CD4-positive, alpha-beta T cell treated with Interleukin-17A for 4 hours (primary cell): ENCODE data around the gene STAT5A.
A peak's percentile ranks its signal among the peaks of the same experiment; 100 is the strongest.
"Not testable (repeated sequence)": the region's sequence is repeated elsewhere in the genome, so short reads cannot be mapped to it uniquely, and the experiment has no call there.

ENCODE experiments used
- DNase-seq: peaks from one replicate; pipeline ENCODE4 v3.0.0-alpha.2; 2020; ENCODE audit warnings: mixed read lengths

The STAT5A gene

GRCh38 chr17:42286411-42287221, 1.7 kb upstream of the STAT5A start:
- DNase-seq: no peak

- DNase-seq: peak; percentile 44
Observed at GRCh38 chr17:42287305-42287976, 857 bp upstream of the STAT5A start.

DNA sequence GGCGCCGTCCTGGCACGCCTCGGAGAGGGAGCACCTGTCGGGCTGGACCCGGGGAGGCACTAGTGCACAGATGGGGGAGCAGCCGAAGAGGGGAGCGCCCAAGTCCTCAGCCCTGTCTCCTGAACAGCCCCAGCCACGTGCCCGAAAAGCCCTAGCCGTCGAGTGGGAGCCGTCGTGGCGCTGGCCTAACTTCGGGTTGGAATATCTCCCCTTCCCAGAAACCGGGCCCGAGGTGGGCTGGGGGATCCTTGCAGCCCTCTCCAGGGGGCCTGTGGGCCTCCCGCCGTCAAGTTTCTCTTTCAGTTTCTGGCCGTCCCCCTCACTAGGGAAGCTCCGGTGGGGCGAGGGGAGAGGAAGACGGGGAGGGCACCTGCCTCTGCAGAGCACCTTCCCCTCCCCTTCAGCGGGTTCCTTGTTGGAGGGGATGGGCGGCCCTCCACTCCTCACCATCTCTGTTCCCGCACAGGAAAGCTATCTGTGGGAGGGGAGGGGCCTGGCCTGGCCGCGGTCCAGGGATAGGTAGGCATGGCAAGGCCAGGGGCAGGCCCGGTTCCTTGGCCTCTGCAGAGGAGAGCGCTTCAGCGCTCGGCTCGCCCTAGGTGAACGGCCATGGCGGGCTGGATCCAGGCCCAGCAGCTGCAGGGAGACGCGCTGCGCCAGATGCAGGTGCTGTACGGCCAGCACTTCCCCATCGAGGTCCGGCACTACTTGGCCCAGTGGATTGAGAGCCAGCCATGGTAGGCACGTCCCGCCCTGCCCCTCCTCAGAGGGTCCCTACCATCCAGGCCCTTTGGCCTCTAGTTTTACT, 709 bp downstream of the STAT5A start:
- peak; percentile 68 for DNase-seq

- peak; percentile 54 for DNase-seq
Observed at GRCh38 chr17:42289611-42290181, 1.4 kb downstream of the STAT5A start.

DNA sequence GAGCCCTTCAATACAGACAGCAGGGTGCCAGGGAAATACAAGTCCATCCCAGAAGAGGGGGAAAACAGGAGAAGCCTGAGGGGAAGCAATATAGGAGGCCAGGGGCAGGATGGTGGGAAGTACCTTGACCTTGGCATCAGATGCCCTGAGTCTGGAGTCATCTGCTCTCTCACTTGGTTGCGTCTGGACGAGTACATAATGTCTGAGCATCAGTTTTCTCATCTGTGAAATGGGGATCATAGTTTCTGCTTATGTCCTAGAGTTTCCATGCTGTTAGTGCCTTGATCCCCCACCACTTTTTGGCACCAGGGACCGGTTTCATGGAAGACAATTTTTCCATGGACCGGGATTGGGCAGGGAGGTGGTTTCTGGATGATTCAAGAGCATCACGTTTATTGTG, 2.3 kb downstream of the STAT5A start:
- no peak for DNase-seq

DNA sequence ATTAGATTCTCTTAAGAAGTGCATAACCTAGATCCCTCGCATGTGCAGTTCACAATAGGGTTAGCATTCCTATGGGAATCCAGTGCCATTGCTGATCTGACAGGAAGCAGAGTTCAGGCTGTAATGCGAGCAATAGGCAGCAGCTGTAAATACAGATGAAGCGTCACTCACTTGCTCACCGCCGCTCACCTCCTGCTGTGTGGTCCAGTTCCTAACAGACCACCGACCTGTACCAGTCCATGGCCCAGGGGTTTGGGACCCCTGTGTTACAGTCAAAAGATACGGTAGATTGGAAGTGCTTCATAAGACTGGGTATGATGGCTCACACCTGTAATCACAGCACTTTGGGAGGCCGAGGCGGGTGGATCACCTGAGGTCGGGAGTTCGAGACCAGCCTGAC, 2.8 kb downstream of the STAT5A start:
- DNase-seq: no peak

- DNase-seq: no peak
Observed at GRCh38 chr17:42294469-42295398, 6.4 kb downstream of the STAT5A start.

GRCh38 chr17:42296012-42296411, 7.7 kb downstream of the STAT5A start:
- no peak for DNase-seq

DNA sequence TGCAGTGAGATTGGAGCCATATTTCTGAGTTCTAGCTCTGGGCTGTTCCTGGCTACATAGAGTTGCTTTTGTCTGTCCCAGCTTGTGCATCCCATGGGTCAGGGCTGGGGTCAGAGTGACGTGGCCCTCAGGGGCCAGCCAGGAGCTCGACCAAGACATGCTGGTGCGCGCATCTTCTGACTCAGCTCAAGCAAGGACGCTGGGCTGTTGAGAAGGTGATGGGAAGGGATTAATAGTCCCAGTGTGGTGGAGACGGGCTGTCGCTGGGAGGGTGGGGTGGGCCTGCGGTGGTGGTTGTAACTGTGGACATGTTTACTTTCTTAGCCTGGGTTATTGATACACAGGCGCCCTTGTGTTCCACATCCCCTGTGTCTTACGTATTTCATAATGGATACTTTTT, 9.5 kb downstream of the STAT5A start:
- not testable (repeated sequence) for DNase-seq

DNA sequence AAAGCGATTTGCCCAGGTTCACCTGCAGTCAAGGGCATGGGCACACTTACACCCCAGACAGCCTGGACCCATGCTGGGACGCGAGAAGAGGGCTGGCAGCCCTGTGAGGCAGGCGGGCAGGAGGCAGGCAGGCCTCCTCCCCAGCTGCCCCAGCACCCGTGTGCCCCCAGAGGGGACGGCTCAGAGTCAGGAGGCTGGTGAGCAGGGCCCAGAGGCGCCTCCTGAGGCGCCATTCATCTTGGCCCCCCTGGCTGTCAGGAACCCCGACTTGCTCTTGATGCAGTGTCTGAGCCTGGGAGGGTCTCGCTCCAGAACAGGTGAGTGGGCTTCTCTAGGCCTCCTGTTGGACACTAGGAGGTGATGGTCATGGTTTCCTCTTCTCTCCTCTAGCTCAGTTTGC, 11.1 kb downstream of the STAT5A start:
- not testable (repeated sequence) for DNase-seq

DNA sequence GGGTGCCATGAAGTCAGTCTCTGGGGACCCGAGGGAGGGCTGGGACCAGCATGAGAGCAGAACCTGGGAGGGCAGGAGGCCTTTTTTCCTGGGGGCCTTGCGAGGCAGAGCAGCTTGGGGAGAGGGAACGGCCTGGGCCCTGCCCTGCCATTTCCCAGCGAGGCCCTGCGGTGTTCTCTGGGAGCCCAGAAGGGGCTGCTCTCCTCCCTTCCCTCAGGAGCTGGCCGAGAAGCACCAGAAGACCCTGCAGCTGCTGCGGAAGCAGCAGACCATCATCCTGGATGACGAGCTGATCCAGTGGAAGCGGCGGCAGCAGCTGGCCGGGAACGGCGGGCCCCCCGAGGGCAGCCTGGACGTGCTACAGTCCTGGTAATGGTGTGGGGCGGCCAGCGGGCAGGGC, 11.6 kb downstream of the STAT5A start:
- DNase-seq: not testable (repeated sequence)

DNA sequence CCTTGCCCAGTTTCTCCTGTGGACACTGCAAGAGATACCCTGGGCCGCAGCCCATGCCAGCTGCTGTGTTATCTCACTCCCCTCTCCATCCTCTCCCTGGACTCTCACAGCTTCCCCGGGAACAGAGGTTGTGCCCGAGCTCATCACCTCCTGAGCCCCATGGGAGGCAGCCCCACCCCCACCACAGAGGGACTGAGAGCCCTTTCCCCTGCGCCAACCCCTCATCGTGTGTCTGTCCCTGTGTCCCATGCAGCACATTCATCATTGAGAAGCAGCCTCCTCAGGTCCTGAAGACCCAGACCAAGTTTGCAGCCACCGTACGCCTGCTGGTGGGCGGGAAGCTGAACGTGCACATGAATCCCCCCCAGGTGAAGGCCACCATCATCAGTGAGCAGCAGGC, 12.7 kb downstream of the STAT5A start:
- DNase-seq: no peak

- no peak for DNase-seq
Observed at GRCh38 chr17:42303694-42304093, 15.4 kb downstream of the STAT5A start.

GRCh38 chr17:42304187-42305030, 16.1 kb downstream of the STAT5A start:
- no peak for DNase-seq

DNA sequence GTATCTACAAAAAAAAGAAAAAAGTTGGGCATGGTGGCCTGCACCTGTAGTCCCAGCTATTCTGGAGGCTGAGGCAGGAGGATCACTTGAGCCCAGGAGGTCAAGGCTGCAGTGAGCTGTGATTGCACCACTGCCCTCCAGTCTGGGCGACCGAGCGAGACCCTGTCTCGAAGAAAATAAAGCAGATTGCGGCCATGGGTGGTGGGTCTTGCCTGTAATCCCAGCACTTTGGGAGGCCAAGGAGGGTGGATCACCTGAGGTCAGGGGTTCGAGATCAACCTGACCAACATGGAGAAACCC, 16.7 kb downstream of the STAT5A start:
- DNase-seq: not testable (repeated sequence)

- DNase-seq: peak; percentile 66
Observed at GRCh38 chr17:42305543-42306384, 17.5 kb downstream of the STAT5A start.

GRCh38 chr17:42306385-42306667, 18.0 kb downstream of the STAT5A start:
- no peak for DNase-seq

- no peak for DNase-seq
Observed at GRCh38 chr17:42307362-42307927, 19.1 kb downstream of the STAT5A start.

DNA sequence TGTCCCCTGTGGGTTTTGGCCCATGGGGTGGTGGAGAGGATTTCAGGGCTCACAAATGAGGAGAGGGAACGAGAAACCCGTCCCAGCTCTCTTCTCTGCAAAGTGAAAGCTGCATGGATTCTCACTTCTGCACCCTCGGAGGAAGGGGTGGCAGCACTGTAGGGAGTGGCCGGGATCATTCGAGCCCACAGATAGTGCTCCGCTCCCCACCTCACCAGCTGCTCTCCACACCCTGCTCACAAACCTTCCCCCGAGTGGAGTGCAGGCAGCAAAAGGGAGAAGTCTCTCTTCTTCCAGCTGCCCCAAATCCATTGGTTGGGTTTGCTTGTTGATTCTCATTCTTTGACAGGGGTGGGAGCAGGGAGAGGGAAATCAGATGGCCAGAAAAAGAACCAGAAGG, 20.1 kb downstream of the STAT5A start:
- no peak for DNase-seq

DNA sequence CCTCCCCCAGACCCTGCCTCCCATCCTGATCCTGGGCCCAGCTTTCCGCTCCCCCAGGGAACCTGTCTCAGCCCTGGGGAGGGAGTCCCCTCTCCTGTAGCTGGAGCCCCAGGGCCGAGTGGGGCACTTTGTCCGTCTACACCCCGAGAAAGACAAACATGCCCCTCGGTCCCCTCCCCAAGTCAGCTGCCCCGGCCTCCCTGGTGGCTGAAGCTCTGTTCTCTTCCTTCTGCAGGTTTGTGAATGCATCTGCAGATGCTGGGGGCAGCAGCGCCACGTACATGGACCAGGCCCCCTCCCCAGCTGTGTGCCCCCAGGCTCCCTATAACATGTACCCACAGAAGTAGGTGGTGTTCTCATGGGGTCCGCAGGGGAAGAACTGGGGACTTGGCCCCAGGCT, 20.8 kb downstream of the STAT5A start:
- DNase-seq: no peak
